ENCODE measurements around the gene DRC7.
"Not testable (repeated sequence)": the region's sequence is repeated elsewhere in the genome, so short reads cannot be mapped to it uniquely, and the experiment has no call there.

Gene DRC7

DNA sequence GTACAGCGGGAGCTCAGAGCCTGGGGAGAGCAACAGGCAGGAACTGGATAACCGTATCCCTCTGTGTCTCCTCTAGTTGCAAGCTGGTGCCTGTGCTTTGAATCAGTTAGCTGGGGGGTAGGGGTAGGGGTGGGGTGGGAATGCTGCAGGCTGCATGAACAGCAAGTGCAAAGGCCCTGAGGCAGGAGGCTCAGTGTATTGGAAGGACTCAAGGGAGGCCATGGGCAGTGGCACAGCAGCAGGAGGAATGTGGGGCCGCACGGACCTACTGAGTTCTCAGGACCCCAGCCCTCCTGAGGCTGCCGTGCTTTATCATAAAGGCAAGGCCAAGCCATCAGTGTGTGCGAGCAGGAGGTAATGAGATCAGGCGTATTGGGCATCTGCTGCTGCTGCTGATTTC lies 44.2 kb downstream of the DRC7 start:
- no peak for DNase-seq

DNA sequence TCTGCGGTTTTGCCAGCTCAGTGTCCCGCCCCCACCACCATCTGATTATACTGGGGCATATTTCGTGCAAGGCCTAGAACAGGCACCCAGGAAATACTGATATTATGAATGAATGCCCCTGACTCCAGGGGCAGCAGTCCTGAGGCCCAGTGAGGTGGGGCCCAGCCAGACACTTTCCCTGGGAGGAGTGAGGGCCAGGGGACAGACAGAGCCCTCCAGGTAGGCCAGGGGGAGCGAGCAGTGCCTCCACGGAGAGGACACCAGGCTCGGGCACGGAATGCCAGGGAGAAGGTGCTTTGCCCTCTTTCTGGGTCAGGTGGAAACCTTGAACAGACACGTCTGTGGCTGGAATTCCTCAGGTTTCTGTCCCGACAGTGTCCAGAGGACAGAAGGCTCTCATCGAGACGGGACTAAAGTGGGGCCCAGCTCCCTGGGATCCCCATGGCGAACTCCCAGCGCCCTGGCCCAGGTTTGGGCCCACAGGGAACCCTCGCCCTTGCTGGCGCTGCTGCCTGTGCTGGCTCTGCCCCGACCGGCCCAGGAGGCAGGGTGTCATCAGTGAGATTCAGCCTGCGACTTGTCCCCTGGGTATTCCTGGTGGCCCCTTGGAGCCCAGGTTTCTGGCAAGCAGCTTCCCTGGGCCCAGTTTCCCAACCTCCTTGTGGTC lies 45.3 kb downstream of the DRC7 start:
- DNase-seq, result no peak

DNA sequence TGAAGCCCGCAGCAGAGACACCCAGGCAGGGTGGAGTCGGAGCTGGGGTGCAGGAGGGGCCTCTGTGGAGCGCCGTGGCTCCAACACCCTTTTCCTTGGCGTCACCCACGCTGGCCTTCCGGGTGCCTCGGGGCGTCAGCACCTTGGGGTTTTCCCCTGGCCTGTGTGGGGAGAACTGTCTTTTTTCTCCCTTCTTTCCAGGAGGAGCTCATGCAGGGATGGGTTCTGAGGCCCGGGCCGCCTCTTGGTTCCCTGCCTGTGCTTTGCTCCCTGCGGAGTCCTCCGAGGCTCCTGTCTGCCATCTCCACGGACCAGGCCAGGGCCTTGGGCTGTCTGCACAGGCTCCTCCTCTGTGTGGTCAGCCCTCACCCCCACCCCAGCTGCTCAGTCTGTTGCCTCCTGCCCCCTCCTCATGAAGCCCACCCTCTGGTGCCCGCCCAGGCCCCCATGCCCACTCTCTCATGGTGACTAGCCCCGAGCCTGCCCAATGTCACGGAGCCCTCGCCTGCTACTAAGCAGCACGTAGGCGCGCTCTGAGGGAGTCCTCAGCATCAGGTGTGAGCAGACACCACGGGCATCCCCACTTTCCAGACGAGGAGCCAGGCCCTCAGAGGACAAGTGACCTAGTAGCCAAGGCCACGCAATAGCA lies 45.9 kb downstream of the DRC7 start:
- no peak for DNase-seq

DNA sequence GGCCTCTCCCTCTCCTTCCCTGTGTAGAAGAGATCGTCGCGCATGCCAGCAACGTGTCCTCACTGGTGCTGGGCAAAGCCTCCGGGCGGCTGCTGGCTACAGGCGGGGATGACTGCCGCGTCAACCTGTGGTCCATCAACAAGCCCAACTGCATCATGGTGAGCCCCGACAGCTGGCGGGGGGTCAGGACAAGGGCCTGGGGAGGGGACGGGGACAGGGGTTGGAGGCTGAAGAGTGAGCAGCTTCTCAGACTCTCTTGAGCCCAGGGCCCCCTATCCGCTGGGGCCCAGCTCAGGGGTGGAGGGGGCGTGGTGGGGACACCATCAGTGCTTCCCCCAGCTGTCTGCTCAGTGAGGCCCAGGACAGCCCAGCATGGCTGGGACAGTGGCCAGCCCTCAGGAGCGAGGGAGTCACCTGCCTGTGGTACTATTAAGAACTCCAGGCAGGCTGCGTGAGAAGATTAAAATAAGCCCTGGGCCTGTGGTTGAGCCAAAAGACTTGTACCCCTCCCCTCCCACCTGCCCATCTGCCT lies 47.1 kb downstream of the DRC7 start:
- DNase-seq, result no peak

- DNase-seq, result no peak
Measured at GRCh38 chr16:57742543-57742942, 47.9 kb downstream of the DRC7 start.

DNA sequence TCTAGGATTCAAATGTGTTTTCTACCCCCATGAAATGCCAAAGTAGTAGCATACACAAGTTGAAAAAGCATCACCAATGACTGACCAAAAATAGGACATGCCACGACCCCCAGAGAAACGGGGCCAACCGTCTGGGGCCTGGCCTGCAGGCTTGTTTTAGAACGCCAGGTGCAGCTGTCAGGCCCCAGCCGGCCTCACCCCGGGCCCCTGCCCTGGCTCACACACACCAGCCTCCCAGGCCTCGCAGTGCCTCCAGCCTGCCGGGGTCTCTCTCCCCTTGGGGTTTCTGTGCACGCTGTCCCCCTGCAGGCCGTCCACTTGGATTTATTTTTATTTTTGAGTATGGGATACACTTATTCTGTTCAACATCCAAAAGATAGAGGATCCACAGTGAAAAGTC lies 48.9 kb downstream of the DRC7 start:
- no peak for DNase-seq

GRCh38 chr16:57743886-57744641 lies 49.5 kb downstream of the DRC7 start:
- DNase-seq, result no peak

GRCh38 chr16:57744642-57744903 lies 50.0 kb downstream of the DRC7 start:
- DNase-seq, result no peak

GRCh38 chr16:57745768-57746167 lies 51.2 kb downstream of the DRC7 start:
- DNase-seq, result no peak

DNA sequence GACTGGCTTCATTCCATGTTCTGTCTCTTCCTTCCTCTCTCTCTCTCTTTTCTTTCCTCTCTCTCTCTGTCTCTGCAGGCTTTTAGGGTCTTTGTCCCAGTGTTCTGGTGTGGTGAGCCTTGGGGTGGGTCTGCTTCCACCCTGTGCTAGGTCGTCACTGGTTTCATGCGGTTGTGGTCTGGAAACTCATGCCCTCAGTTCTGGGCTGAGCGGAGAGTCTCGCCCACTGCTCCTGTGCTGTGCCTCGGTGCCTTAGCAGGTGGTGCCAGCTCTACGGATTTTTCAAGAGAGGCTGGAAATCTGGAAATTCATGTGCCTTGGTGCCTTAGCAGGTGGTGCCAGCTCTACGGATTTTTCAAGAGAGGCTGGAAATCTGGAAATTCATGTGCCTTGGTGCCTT lies 51.7 kb downstream of the DRC7 start:
- DNase-seq, result not testable (repeated sequence)

GRCh38 chr16:57747091-57747490 lies 52.5 kb downstream of the DRC7 start:
- no peak for DNase-seq

GRCh38 chr16:57747496-57747895 lies 52.9 kb downstream of the DRC7 start:
- no peak for DNase-seq

DNA sequence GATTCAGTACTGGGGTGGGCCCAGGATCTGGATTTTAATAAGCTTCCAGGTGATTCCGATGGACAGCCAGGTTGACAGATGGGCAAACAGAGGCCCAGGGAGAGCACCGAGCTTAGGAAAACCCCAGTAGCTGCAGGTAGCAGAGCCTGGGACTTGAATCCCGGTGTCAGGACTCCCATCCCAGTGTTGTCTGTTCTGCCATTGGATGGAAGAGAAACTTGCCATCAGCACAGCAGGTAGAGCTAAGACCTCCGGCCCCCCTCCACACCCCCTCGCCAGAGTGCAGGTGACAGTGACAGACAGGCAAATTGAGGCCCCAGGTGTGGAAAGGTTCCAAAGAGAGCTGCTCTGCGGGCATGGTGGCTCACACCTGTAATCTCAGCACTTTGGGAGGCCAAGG lies 53.4 kb downstream of the DRC7 start:
- DNase-seq, result no peak

DNA sequence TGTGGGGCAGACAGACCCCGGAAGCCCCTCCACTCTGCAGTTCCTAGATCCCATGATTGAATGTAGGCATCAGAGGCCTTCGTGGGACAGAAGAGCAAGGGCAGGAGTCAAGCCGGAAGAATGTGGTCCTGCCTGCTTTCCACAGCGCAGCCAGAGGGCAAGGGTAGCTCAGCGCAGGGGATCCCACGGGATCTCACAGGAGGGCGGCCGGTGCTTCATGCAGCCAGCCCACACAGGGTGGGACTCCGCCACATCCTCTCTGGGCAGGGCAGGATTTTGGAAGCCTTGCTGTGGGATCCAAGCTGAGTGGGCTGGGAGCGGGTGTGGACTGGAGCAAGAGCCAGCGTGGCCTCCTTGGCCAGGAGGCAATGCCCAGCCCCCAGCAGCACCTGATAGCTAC lies 54.0 kb downstream of the DRC7 start:
- DNase-seq, result no peak

DNA sequence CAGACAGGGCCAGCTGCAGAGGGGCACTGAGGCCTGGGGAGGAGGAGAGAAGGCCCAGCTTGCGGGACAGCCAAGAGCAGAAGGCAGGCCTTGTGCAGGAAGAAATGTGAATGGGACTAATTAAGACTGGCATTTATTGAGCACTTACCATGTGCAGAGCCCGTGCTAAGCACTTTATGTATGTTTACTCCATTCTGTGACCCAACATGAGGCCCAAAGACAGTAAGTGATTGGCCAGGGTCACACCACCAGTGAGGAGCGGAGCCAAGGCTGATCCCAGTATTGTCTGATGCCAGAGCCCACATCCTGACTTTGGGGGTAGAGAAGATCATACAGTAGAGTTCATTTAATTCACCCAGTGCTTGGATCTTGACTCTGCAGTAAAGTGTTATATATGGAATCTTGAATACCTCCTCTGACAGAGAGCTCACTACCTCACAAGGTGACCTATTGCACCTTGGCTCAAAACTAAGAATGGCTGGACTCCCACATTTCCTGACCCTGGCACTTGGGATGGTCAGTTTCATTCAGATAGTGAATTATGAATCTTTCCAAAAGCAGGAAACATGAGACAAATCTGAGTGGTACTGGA lies 54.6 kb downstream of the DRC7 start:
- DNase-seq, result no peak

GRCh38 chr16:57749856-57750452 lies 55.3 kb downstream of the DRC7 start:
- no peak for DNase-seq

- no peak for DNase-seq
Measured at GRCh38 chr16:57750796-57751538, 56.4 kb downstream of the DRC7 start.

GRCh38 chr16:57751539-57752202 lies 57.1 kb downstream of the DRC7 start:
- no peak for DNase-seq

- DNase-seq, result no peak
Measured at GRCh38 chr16:57752203-57752580, 57.6 kb downstream of the DRC7 start.

DNA sequence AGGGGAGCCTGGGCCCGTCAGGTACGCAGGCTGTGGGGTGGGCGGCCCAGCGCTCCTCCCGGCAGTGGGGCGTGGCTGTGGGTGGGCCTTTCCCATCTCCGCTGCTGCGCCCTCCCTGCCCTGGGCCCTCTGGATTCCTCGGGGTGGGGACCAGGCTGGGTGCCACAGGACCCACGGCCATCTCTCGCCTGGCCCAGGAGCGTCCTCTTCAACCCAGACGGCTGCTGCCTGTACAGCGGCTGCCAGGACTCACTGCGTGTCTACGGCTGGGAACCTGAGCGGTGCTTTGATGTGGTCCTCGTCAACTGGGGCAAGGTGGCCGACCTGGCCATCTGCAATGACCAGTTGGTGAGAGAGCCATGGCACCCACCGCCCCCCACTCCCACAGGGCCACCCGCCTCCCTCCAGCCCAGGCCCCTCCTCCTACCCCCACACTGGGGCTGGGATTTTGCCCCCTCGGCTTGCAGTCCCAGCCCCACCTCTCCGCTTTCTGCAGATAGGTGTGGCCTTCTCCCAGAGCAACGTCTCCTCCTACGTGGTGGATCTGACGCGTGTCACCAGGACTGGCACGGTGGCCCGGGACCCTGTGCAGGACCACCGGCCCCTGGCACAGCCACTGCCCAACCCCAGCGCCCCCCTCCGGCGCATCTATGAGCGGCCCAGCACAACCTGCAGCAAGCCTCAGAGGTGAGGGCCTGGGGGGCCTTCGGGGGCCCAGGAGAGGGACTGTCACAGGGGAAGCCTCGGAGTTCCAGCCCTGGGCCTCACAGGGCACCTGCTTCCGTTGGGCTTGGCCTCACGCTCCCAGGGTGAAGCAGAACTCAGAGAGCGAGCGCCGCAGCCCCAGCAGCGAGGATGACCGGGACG lies 58.2 kb downstream of the DRC7 start:
- DNase-seq, result no peak

Measured in EL (cell line).